Measurements from ENCODE around the gene UMOD. TPM values are rescaled to one million over a fixed set of nuclear protein-coding genes. Genes with fewer than 3 reads are reported as not detected.
A peak's percentile ranks its signal among the peaks of the same experiment; 100 is the strongest.

UMOD gene
- total RNA-seq, 1 experiment from 2014 or later: not detected

DNA sequence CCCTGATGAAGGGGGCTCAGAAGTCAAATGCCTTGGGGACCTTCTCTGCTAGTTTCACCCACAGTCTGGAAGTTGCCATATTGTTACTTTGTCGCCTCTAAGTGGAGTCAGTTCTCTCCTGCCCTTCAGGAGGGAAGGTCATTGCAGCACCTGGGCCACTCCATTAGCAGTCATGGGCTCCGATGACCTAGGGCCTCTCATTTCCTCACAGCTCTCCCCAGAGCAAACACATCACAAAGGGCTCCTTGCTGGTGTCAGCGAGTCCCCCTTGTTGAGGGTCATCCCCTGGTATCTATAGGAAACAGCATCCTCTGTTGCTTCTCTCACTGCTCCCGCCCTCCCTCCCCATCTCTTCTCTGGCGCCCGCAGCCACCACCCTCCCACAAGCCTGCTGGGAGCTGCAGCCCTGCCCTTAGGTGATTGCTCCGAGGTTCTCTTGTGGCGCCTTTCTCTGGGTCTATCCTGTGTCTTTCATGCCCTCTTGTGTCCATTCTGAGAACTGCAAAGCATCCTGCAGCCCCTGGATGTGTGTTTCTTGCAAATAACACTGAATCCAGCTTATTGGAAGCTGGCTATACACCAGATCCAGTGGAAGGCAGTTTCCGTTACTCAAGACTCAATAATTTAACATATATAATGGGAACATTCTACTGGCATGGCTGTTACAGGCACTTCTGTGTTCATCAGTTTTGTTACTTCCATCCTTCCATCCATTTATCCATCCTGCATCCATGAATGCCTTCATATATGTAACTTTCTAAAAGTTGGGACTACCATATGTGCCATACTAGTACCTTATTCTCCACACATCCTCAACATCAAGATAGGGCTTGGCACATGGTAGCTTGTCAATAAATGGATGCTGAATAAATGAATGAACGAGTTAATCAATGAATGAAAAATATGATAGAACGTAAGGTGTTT is 30.9 kb upstream of the UMOD start:
- DNase-seq: peak; percentile 78
- H3K4me3 ChIP-seq (ENCODE audit: insufficient read depth, low read depth, low read length): no peak overlapping the region
- H3K36me3 ChIP-seq (replicated peaks; ENCODE audit: control insufficient read depth, insufficient read depth, low read length): no peaks in the 10 kb centered on the region
- no peaks in the 10 kb centered on the region; the same call in 1 of the 2 replicates for H3K27me3 ChIP-seq (ENCODE audit: control insufficient read depth, insufficient read depth, low read length)

DNA sequence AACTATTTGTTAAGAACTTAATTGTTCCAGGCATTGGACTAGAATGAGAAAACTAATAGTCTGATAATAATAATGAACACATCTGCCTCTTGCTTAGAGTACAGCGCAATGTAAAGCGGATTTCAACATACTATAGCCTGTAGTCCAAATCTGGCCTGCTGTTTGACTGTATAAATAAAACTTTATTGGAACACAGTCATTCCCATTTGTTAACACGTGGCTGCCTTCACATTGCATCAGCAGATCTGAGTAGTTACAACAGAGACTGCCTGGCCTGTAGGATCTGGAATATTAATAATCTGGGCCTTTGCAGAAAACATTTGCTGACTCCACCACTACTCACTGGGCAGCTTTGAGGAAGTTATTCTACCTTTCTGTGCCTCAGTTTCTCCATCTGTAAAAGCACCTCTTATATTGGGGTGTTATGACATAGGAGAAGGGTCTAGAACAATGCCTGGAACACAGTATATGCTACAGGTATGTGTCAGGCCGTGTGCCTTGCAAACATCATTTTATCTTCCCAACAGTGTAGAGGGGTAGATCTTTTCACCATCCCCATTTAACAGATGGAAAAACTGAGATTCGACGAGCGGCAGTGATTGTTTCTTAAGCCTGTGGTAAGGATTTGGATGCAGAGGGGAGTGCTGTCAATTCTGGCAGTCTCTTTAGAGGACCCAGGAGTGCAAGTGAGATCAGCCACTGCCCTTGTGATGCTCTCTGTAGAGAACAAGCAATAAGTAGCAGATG is 29.9 kb upstream of the UMOD start:
- Histone ChIP-seq H3K4me3 (ENCODE audit: insufficient read depth, low read depth, low read length) (no peak overlapping the region), H3K27me3 (ENCODE audit: control insufficient read depth, insufficient read depth, low read length) (no peaks in the 10 kb centered on the region; the same call in 1 of the 2 replicates), H3K36me3 (replicated peaks; ENCODE audit: control insufficient read depth, insufficient read depth, low read length) (no peaks in the 10 kb centered on the region)
- no peak for DNase-seq

DNA sequence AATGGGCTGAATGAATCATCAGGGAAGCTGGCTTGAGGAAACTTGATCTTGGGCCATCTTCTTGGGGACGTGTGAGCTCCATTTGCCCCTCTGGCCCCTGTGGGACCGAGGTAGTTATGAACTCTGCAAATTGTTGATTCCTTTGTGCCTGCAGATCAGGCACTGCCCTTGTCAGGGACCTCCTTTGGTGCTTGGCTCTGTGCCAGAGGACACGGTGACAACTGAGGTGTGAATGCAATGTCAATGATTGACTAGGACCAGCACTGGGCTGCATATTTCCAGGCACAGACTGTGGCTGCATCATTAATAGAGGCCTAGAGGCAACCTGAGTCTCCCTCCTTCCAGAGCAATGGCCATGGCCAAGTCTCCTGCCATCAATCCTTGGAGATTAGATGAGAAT is 28.3 kb upstream of the UMOD start:
- H3K4me3 ChIP-seq (ENCODE audit: insufficient read depth, low read depth, low read length): no peak overlapping the region
- no peaks in the 10 kb centered on the region for H3K27me3 ChIP-seq (ENCODE audit: control insufficient read depth, insufficient read depth, low read length)
- no peaks in the 10 kb centered on the region for H3K36me3 ChIP-seq (replicated peaks; ENCODE audit: control insufficient read depth, insufficient read depth, low read length)
- no peak for DNase-seq

- DNase-seq: no peak
- H3K27me3 ChIP-seq (ENCODE audit: control insufficient read depth, insufficient read depth, low read length): no peaks in the 10 kb centered on the region
- H3K36me3 ChIP-seq (replicated peaks; ENCODE audit: control insufficient read depth, insufficient read depth, low read length): no peaks in the 10 kb centered on the region
- no peak overlapping the region for H3K4me3 ChIP-seq (ENCODE audit: insufficient read depth, low read depth, low read length)
These were observed 24.7 kb upstream of the UMOD start for GRCh38 chr16:20377181-20377580.

GRCh38 chr16:20372701-20373100 is 20.2 kb upstream of the UMOD start:
- no peaks in the 10 kb centered on the region for H3K36me3 ChIP-seq (replicated peaks; ENCODE audit: control insufficient read depth, insufficient read depth, low read length)
- no peaks in the 10 kb centered on the region for H3K27me3 ChIP-seq (ENCODE audit: control insufficient read depth, insufficient read depth, low read length)
- no peak overlapping the region for H3K4me3 ChIP-seq (ENCODE audit: insufficient read depth, low read depth, low read length)
- no peak for DNase-seq

DNA sequence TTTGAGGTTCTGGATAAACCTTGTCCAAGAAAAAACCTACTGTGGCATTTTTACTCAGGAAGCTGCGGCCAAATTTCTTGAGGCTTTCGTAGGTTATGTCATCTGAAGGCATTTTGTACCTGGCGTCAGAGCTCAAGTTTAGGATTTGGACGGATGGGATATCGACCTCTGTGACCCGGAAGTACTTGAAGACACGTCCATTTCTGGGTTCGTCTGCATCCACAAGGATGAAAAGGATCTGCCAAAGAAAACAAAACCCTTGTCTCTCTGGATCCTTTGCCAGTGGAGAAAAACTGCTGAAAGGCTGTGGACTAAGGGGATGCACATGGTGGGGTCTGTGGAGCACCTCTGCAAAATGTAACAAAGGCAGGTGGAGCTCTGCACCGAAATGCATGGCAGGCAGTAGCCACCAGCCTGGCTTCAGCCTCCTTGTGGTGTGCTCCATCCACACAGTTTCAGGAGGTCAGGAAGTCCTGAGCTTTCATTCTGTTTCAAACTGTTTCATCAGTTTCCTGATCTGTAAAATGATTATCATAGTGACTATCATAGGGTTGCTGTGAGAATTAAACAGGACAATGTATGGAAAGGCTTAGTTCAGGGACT is 17.0 kb upstream of the UMOD start:
- Histone ChIP-seq H3K4me3 (ENCODE audit: insufficient read depth, low read depth, low read length) (no peak overlapping the region), H3K27me3 (ENCODE audit: control insufficient read depth, insufficient read depth, low read length) (no peaks in the 10 kb centered on the region), H3K36me3 (replicated peaks; ENCODE audit: control insufficient read depth, insufficient read depth, low read length) (no peaks in the 10 kb centered on the region)
- DNase-seq: no peak

- DNase-seq: no peak
- Histone ChIP-seq H3K36me3 (replicated peaks; ENCODE audit: control insufficient read depth, insufficient read depth, low read length) (no peaks in the 10 kb centered on the region), H3K4me3 (ENCODE audit: insufficient read depth, low read depth, low read length) (no peak overlapping the region), H3K27me3 (ENCODE audit: control insufficient read depth, insufficient read depth, low read length) (no peaks in the 10 kb centered on the region)
These were observed 11.5 kb upstream of the UMOD start for GRCh38 chr16:20364051-20364450.

- H3K4me3 ChIP-seq (ENCODE audit: insufficient read depth, low read depth, low read length): no peak overlapping the region
- no peak for DNase-seq
- no peaks in the 10 kb centered on the region for H3K36me3 ChIP-seq (replicated peaks; ENCODE audit: control insufficient read depth, insufficient read depth, low read length)
- no peaks in the 10 kb centered on the region for H3K27me3 ChIP-seq (ENCODE audit: control insufficient read depth, insufficient read depth, low read length)
These were observed 10.7 kb upstream of the UMOD start for GRCh38 chr16:20363191-20363590.

DNA sequence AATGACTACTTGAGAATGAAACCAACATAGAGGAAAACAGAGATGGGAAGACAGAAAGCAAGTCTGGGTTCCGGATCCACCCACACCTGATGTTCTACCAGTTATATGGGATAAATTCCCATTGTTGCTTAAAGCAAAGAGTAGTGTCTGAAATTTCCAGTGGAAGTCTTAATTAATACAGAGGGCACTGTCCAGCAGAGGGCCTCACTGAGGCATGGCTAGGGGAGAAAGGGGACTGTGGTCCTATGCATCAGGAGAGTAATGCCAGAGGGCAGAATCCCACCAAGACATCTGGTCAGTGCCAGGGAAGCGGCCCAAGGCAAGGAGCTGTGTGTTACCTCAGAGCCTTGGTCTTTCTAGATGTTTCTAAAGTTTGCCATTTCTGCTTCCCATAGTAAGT is 7.5 kb upstream of the UMOD start:
- no peaks in the 10 kb centered on the region for H3K36me3 ChIP-seq (replicated peaks; ENCODE audit: control insufficient read depth, insufficient read depth, low read length)
- peak; percentile 71 for DNase-seq
- no peak overlapping the region for H3K4me3 ChIP-seq (ENCODE audit: insufficient read depth, low read depth, low read length)
- no peaks in the 10 kb centered on the region for H3K27me3 ChIP-seq (ENCODE audit: control insufficient read depth, insufficient read depth, low read length)

GRCh38 chr16:20355114-20355782 is 2.7 kb upstream of the UMOD start:
- no peak for DNase-seq
- no peaks in the 10 kb centered on the region for H3K27me3 ChIP-seq (ENCODE audit: control insufficient read depth, insufficient read depth, low read length)
- no peak overlapping the region for H3K4me3 ChIP-seq (ENCODE audit: insufficient read depth, low read depth, low read length)
- H3K36me3 ChIP-seq (replicated peaks; ENCODE audit: control insufficient read depth, insufficient read depth, low read length): no peaks in the 10 kb centered on the region

- DNase-seq: no peak
- H3K4me3 ChIP-seq (ENCODE audit: insufficient read depth, low read depth, low read length): no peak overlapping the region
- no peaks in the 10 kb centered on the region for H3K27me3 ChIP-seq (ENCODE audit: control insufficient read depth, insufficient read depth, low read length)
- no peaks in the 10 kb centered on the region for H3K36me3 ChIP-seq (replicated peaks; ENCODE audit: control insufficient read depth, insufficient read depth, low read length)
These were observed 864 bp upstream of the UMOD start for GRCh38 chr16:20353379-20353778.

DNA sequence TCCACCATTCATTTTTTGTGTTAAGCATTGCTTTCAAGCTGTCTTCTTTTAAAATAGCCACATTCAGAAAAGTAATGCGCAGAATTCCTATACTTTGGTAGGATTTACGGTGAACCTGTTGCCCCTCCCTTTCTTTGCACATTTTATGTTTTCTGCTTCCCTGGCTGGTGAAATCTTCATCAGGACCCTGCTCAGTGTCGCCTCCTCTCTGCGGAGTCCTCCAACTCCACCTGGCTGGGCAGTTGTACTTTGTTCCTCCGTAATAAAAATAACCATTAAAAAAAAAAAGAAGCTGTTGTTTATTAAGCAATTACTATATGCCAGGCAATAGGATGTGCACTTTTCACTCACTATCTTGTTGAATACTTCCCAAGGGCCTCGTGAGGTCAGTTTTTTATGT is 2.9 kb downstream of the UMOD start:
- no peaks in the 10 kb centered on the region for H3K27me3 ChIP-seq (ENCODE audit: control insufficient read depth, insufficient read depth, low read length)
- peak; percentile 56 for DNase-seq
- H3K36me3 ChIP-seq (replicated peaks; ENCODE audit: control insufficient read depth, insufficient read depth, low read length): no peaks in the 10 kb centered on the region
- H3K4me3 ChIP-seq (ENCODE audit: insufficient read depth, low read depth, low read length): no peak overlapping the region

DNA sequence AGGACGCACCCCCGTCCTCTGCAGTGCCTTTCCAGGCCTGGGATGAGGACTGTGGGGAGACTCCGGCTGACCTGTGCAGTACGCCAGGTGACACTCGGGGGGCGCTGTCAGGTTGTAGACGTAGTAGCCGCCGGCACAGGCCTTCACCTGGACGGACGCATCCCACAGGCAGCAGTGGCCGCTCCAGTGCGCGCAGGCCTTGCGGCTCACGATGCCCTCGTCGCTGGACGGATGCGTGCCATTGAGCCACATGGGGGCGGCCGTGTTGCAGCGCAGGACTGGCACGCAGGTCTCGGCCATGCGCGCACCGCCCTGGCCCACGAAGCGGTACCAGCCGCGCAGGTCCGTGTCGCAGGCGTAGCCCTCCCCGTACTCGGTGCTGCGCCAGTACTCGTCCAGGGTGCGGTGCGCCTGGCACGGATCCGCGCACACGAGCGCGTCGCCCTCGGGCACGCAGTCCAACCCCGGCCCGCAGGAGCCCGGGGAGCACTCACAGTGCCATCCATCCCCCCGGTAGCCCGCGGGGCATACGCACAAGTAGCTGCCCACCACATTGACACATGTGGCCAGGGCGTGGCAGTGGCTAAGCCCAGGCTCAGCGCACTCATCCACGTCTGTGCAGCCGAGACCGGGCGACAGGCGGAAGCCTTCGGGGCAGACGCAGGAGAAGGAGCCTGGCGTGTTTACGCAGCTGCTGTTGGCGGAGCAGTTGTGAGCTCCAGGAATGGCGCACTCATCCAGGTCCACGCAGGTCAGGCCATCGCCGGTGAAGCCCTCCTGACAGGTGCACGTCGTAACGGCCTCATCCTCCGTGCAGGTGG is 3.9 kb downstream of the UMOD start:
- H3K36me3 ChIP-seq (replicated peaks; ENCODE audit: control insufficient read depth, insufficient read depth, low read length): no peaks in the 10 kb centered on the region
- no peak overlapping the region for H3K4me3 ChIP-seq (ENCODE audit: insufficient read depth, low read depth, low read length)
- DNase-seq: peak; percentile 90
- H3K27me3 ChIP-seq (ENCODE audit: control insufficient read depth, insufficient read depth, low read length): no peaks in the 10 kb centered on the region

Data from H7 (cell line).